HEK293 (cell line): ENCODE data around the gene KLHL11.

ENCODE experiments used
- ZNF214 ChIP-seq: fragments of 450-650 bp; formaldehyde crosslinking; IDR thresholded peaks from 2 replicates; pipeline ENCODE4 v1.5.1; 2017; ENCODE audit warnings: missing biosample characterization, mild to moderate bottlenecking, missing genetic modification characterization, borderline replicate concordance
- ZNF777 ChIP-seq: fragments of 450-650 bp; formaldehyde crosslinking; IDR thresholded peaks from 2 replicates; pipeline ENCODE4 v1.5.1; 2017; ENCODE audit warnings: missing biosample characterization, missing genetic modification characterization, borderline replicate concordance
- TF ChIP-seq, protein P1 (sequence below): fragments of 450-650 bp; formaldehyde crosslinking; IDR thresholded peaks from 2 replicates; pipeline ENCODE4 v1.5.1; 2016; ENCODE audit warnings: missing biosample characterization, missing genetic modification characterization
- TF ChIP-seq, protein P2 (sequence below): fragments of 450-650 bp; IDR thresholded peaks from 2 replicates; pipeline ENCODE4 v1.5.1; 2018; ENCODE audit warnings: missing biosample characterization, missing genetic modification characterization

DNA sequence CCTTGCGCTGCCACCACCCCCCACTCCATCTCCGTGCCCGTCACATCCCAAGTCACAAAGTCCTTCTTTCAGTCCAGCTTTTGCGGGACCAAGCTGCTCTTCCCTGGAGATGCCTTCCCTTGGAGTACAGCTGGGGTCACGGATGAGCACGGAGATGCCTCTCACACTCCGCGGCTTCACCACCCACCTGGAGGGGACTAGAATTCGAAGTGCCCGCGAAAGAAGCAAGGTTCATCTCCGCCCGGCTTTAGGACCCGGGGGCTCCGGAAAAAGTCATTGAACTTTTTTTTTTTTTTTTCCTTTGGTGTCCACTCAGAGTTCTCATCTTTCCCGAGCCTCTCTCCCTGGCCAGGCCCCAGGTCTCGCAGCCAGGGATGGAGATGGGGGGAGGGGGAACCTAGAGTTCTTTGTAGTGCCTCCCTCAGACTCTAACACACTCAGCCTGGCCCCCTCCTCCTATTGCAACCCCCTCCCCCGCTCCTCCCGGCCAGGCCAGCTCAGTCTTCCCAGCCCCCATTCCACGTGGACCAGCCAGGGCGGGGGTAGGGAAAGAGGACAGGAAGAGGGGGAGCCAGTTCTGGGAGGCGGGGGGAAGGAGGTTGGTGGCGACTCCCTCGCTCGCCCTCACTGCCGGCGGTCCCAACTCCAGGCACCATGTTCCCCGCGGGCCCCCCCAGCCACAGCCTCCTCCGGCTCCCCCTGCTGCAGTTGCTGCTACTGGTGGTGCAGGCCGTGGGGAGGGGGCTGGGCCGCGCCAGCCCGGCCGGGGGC, 52.7 kb downstream of the KLHL11 start, which contains the start of gene FKBP10:
- TF ChIP-seq, protein P1, sequence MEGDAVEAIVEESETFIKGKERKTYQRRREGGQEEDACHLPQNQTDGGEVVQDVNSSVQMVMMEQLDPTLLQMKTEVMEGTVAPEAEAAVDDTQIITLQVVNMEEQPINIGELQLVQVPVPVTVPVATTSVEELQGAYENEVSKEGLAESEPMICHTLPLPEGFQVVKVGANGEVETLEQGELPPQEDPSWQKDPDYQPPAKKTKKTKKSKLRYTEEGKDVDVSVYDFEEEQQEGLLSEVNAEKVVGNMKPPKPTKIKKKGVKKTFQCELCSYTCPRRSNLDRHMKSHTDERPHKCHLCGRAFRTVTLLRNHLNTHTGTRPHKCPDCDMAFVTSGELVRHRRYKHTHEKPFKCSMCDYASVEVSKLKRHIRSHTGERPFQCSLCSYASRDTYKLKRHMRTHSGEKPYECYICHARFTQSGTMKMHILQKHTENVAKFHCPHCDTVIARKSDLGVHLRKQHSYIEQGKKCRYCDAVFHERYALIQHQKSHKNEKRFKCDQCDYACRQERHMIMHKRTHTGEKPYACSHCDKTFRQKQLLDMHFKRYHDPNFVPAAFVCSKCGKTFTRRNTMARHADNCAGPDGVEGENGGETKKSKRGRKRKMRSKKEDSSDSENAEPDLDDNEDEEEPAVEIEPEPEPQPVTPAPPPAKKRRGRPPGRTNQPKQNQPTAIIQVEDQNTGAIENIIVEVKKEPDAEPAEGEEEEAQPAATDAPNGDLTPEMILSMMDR (tag by site-specific recombination) = peak; percentile 57; the same call in 1 of the 2 replicates
- TF ChIP-seq ZNF777 (tag by site-specific recombination) (peak; percentile 95), ZNF214 (tag by site-specific recombination) (no peak)
- TF ChIP-seq, protein P2, sequence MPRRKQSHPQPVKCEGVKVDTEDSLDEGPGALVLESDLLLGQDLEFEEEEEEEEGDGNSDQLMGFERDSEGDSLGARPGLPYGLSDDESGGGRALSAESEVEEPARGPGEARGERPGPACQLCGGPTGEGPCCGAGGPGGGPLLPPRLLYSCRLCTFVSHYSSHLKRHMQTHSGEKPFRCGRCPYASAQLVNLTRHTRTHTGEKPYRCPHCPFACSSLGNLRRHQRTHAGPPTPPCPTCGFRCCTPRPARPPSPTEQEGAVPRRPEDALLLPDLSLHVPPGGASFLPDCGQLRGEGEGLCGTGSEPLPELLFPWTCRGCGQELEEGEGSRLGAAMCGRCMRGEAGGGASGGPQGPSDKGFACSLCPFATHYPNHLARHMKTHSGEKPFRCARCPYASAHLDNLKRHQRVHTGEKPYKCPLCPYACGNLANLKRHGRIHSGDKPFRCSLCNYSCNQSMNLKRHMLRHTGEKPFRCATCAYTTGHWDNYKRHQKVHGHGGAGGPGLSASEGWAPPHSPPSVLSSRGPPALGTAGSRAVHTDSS = no peak
